ENCODE results near the gene RACK1.
A peak's percentile ranks its signal among the peaks of the same experiment; 100 is the strongest.
"Not testable (repeated sequence)": the region's sequence is repeated elsewhere in the genome, so short reads cannot be mapped to it uniquely, and the experiment has no call there.

Gene RACK1

GRCh38 chr5:181233088-181233800 is 10.5 kb downstream of the RACK1 start:
- no peak for DNase-seq

DNA sequence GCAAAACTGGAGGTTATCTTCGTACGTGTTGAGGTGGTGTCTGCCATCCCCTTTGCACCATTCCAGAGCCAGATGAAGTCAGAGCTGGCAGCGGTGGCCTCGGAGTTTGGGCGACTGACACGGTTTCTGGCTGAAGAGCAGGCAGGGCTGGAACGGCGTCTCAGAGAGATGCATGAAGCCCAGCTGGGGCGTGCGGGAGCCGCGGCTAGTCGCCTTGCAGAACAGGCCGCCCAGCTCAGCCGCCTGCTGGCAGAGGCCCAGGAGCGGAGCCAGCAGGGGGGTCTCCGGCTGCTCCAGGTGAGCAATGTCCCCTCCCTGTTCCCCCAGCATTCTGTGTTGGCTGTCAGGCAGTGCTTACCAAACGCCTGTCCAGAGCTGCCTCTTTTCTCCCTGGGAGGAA is 11.1 kb downstream of the RACK1 start:
- no peak for DNase-seq

DNA sequence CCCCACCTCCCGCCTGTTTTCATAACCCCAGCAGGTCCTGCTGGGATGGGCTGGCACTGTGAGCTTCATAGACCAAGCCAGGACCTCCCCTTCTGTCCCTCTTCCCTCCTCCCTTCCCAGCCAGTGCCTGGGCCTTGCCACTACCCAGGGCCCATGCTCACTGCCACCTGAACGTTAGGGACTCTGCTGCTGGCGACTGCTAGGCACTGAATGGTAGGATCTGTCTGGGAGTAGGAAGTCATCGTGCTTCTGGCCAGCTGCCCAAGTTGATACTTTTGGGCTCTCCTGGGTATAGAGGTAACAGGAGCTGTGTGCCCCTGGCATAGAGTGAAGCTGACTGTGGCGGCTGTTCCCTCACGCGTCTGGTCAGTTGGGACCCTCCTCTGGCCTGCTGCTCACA is 12.3 kb downstream of the RACK1 start:
- no peak for DNase-seq

DNA sequence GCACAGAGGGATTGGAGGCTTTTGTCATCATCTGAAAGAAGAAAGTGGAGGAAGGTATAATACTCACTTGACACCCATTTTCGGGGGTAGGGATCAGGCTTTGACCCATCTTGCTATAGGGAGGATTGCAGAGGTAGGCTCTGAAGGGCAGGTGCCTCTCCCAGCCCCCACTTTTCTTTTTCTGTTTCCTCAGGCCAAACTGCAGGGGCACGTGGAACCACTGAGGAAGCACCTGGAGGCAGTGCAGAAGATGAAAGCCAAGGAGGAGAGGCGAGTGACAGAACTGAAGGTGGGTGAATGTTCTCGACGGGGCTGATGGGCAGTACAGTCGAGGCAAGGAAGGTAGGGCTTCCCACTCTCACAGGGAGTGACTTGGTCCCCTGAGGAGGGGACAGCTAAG is 13.2 kb downstream of the RACK1 start:
- no peak for DNase-seq

GRCh38 chr5:181229996-181230395 is 13.7 kb downstream of the RACK1 start:
- DNase-seq: no peak

DNA sequence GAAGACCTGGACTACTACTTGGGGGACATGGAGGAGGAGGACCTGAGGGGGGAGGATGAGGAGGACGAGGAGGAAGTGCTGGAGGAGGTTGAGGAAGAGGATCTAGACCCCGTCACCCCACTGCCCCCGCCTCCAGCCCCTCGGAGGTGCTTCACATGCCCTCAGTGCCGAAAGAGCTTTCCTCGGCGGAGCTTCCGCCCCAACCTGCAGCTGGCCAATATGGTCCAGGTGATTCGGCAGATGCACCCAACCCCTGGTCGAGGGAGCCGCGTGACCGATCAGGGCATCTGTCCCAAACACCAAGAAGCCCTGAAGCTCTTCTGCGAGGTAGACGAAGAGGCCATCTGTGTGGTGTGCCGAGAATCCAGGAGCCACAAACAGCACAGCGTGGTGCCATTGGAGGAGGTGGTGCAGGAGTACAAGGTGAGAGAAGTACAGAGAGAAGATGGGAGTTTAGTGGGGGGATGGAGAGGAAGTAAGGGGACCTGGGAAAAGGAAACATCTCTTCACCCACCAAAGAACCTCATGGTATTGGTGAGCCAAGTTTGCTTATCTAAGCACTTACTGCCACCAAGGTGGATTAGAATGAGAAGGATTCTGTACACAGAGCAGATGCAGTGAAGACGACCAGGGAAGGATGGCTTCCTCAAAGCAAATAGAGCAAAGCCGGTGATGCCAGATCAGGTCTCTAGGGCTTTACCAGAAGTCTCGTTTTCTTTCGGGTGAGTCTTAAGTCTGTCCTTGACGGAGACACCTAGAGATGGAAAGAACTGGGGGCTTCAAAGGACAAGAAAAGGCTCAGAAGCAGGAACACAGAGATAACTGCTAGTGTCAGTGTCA is 19.1 kb downstream of the RACK1 start:
- no peak for DNase-seq

GRCh38 chr5:181223729-181224389 is 19.8 kb downstream of the RACK1 start:
- no peak for DNase-seq

DNA sequence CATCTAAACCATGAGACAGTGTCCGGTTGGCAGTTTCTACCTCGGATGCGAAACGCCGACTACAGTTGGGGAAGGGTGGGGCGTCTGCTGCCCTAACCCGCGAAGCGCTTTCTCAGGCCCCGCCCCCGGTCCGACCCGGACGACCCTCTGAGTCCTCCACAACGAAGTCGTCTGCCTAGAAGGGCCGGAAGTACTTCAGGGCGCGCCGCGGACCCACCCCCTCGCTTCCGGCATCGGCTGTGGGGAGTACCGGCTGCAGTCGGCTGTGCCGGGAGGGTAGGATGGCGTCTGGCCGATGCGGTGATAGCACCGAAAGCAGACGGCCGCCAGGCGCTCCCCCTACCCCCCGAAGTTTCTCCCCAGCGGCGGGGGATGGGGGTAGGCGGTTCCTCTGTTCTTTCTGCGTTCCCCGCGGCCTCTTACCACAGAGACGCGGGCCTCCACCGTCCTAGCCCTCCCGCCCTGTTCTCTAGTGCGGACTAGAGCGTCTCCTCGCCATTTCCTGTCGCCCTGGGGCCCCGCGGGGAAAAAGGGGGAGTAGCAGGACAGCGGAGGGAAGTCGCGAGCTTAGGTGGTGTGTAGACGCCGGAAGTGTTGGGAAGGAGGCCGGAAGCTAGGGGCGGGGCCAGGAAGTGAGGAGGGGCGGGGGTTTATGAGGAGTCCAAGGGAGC is 20.5 kb downstream of the RACK1 start, which contains the start of gene TRIM41:
Gene TRIM41, plus strand, starts transcription at position 224 of the 671 bp plus-strand sequence. CDS start 719 bp downstream, outside the sequence.
- peak; percentile 98 for DNase-seq

GRCh38 chr5:181222630-181223057 is 21.1 kb downstream of the RACK1 start:
- no peak for DNase-seq

GRCh38 chr5:181221792-181222629 is 21.7 kb downstream of the RACK1 start:
- DNase-seq: peak; percentile 96

DNA sequence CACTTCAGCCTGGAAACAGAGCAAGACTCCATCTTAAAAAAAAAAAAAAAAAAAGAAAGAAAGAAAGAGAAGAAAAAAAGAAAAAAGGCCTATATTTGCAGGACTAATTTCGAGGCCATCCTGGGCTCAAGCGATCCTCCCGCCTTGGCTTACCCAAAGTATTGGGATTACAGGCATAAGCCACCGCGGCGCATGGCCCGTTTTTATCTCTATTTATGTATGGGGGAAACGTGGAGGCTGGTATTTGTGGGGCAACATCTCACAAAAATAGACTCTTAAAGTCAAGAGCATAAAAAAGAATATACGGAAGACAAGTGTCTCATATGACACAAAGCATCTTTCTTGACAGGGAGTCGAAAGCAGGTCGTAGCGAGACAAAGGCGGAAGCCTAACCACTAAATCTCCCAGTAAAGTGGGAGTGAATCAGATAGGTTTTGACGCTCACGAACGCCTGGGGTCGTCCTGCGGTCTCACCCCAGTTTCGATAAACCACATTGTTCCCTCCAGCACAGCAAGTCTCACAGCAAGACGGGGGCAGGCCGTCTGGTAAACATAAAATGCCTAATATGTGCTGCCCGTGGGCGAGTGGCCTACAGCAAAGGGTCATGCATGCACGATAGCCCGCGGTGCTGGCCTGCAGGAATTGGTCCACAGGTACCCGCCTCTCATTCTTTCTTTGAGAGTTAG is 22.5 kb downstream of the RACK1 start:
- no peak for DNase-seq

DNA sequence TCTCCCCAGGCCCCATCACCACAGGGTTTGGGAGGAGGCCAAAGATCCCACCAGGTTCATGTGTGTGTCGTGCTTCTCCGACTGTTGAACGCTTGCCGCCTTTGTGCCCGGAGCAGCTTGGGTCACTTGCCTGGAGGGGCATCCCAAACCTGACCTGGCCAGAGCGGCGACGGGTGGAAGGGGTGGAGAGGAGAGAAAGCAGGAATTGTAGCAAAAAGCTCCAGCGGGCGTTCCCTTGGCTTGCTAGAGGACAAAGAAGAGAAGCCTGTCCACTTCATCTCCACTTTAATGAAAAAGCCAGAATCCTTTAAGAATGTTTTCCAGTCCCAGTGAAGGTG is 23.6 kb downstream of the RACK1 start:
- no peak for DNase-seq

DNA sequence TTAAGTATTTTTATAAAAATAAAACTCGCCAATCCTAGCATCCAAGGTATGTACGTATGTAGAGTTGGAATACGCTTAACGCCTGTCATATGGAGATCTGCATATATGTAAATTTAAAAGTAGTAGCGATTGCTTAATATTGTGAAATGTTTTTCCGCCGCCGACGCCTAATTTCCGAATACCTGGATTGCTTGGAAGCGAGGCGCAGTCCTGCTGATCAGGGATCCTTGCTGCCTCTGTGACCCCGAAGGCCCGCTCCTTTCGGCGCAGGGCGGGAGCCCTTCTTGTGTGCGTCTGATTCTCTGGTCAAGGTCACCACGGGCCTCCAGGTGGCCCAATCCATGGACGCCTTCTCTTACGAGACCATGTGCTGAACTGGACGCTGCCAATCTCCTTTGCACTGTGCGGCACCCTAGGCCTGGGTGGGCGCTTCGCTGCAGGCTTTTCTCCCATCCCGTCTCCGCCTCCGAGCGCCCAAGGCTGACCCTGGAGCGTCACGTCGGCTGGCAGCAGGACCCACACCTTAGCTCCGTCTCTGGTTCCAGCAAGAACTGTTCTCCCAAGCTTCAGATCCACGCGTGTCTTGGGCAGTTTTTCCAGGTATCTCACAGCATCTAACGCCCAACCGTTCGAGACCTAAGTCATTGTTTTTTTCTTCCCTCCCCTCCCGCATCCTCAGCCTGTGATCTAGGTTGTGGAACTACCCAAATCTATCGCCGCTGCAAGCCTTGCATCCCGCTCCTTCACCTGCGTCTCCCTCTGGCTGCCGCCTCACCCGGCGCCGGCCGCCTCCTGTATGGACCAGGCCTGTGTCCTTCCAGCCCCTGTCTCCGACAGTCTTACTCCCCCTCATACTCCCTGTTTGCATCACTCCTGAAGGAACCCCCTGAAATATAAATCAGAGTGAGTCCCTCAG is 24.2 kb downstream of the RACK1 start:
- DNase-seq: no peak

DNA sequence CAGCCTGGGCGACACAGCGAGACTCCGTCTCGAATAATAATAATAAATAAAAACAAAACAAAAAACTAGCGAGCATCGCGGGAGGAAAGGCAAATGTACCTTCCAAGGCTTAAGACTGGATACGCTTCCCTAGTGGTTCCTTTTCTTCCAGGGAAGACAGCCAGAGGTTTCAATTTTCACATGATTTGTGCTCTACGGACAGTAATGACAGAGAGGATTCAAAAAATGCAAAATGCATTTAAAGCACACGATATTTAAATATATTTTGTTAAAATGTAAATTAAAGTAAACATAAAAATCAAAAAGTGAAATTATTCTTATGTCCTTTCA is 24.9 kb downstream of the RACK1 start:
- DNase-seq: peak; percentile 10

DNA sequence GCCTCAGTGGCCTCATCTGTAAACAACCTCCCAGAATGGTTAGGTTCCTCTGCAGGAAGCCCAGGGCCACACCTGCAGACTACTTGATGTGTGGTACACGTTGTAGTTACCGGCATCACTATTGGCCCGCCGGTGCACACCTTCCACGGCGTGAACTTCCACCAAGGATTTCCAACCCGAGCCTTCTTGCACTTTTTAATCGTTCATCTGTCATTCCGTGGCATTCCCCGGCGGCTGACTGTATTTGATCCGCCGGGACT is 26.0 kb downstream of the RACK1 start:
- DNase-seq: no peak

DNA sequence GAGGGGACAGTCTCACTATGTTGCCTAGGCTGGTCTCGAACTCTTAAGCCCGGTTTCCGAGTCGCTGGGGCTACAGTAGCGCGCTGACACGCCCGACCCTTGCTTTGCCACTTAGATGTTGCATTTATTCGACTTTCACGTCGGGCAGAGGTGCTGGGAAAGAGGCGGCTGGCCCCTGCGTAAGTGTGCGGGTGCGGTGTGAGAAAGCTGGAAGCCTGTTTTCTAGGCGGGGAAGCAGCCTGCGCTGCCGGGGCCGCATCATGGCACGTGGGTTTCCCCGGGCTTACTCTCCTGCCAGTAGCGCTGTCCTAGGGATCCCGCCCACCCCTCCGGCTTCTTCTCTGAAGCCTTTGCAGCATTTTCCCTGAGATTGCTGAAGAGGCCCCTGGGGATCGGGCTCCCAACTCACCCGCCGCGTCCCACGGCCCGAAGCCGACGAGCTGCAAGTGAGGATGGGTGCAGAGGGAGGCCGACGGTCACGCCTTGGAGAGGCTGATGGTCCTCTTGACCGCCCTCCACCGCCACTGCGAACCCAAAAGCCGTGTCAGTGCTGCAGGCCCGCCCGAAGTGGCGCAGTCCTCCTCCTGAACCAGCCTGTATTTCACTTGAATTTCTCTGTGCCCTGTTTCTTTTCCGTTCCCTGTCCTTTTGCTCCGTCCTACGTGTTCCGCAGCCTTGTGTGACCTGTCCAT is 26.4 kb downstream of the RACK1 start:
- DNase-seq: peak; percentile 34

- no peak for DNase-seq
These were observed 27.4 kb downstream of the RACK1 start for GRCh38 chr5:181215997-181216989.

GRCh38 chr5:181214249-181214648 is 29.5 kb downstream of the RACK1 start:
- not testable (repeated sequence) for DNase-seq

GRCh38 chr5:181212934-181213333 is 30.8 kb downstream of the RACK1 start:
- no peak for DNase-seq

Data from NCI-H226 (cell line).